Keratinocyte (primary cell): ENCODE measurements around the gene STX18. TPM values are rescaled to one million over a fixed set of nuclear protein-coding genes. Genes with fewer than 3 reads are reported as not detected.
"Not testable (repeated sequence)": the region's sequence is repeated elsewhere in the genome, so short reads cannot be mapped to it uniquely, and the experiment has no call there.

Experiments
- DNase-seq: peaks from one replicate; pipeline ENCODE4 v3.0.0-alpha.2; 2011; ENCODE audit warnings: low read depth, missing footprints, low spot score
- FAIRE-seq: peaks from 2 replicates; lab custom pipeline; 2011; peaks lifted over from hg19 to GRCh38; lab: Jason Lieb, UNC
- H2AFZ ChIP-seq: 2 replicates; pipeline ENCODE4 v1.6.0; 2012; ENCODE audit warnings: low read length, control low read depth, inconsistent platforms; ENCODE audit not compliant: control insufficient read depth
- H3K27ac ChIP-seq: 2 replicates; pipeline ENCODE4 v1.5.1; 2011; ENCODE audit warnings: low read length; ENCODE audit not compliant: control insufficient read depth, insufficient read depth
- H3K27me3 ChIP-seq: 3 replicates; pipeline ENCODE4 v1.6.0; 2011; ENCODE audit warnings: low read length; ENCODE audit not compliant: control insufficient read depth, insufficient read depth; ENCODE audit errors: extremely low read depth
- H3K36me3 ChIP-seq, 2 experiments: 2 replicates in 1 of 2; 3 replicates in 1 of 2; pipeline ENCODE4 v1.5.1; 2011; ENCODE audit warnings: low read length in 2 of 2, mild to moderate bottlenecking in 1 of 2; ENCODE audit not compliant: control insufficient read depth in 2 of 2, insufficient read depth in 2 of 2; ENCODE audit errors: extremely low read depth in 1 of 2
- H3K4me1 ChIP-seq: 3 replicates; pipeline ENCODE4 v1.5.1; 2011; ENCODE audit warnings: low read length; ENCODE audit not compliant: control insufficient read depth, insufficient read depth; ENCODE audit errors: extremely low read depth
- H3K4me2 ChIP-seq: 3 replicates; pipeline ENCODE4 v1.6.0; 2011; ENCODE audit warnings: low read depth, low read length; ENCODE audit not compliant: control insufficient read depth, insufficient read depth; ENCODE audit errors: extremely low read depth
- H3K4me3 ChIP-seq, 3 experiments: fragments of 200-600 bp in 1 of 3; sonication (generic) in 1 of 3; 2 replicates in 2 of 3; 3 replicates in 1 of 3; pipeline ENCODE4 v1.5.1; 2011 to 2016; ENCODE audit warnings: low read length in 3 of 3, mild to moderate bottlenecking in 3 of 3, control low read depth in 2 of 3, inconsistent platforms in 1 of 3, low read depth in 1 of 3, mixed read lengths in 1 of 3, mixed run types in 1 of 3, moderate library complexity in 1 of 3; ENCODE audit not compliant: control insufficient read depth in 2 of 3, insufficient read depth in 2 of 3; ENCODE audit errors: extremely low read depth in 1 of 3
- H3K79me2 ChIP-seq: 2 replicates; pipeline ENCODE4 v1.6.0; 2012; ENCODE audit warnings: low read length; ENCODE audit not compliant: control insufficient read depth, insufficient read depth
- H3K9ac ChIP-seq: 3 replicates; pipeline ENCODE4 v1.6.0; 2011; ENCODE audit warnings: low read length; ENCODE audit not compliant: control insufficient read depth, insufficient read depth; ENCODE audit errors: extremely low read depth
- H3K9me1 ChIP-seq: 3 replicates; pipeline ENCODE4 v1.6.0; 2011; ENCODE audit warnings: low read length; ENCODE audit not compliant: control insufficient read depth, insufficient read depth; ENCODE audit errors: extremely low read depth
- H3K9me3 ChIP-seq: 2 replicates; pipeline ENCODE4 v1.5.1; 2012; ENCODE audit warnings: low read depth, low read length; ENCODE audit not compliant: control insufficient read depth
- H4K20me1 ChIP-seq: 3 replicates; pipeline ENCODE4 v1.6.0; 2011; ENCODE audit warnings: low read length; ENCODE audit not compliant: control insufficient read depth, insufficient read depth; ENCODE audit errors: extremely low read depth
- EZH2 ChIP-seq: IDR thresholded peaks from one replicate; pipeline ENCODE4 v1.6.1; 2012; ENCODE audit warnings: inconsistent platforms, mild to moderate bottlenecking, low read length, moderate library complexity
- dilution Hi-C: fragments of 300-500 bp; cut with MboI; formaldehyde crosslinking; loops from one replicate; pipeline ENCODE4 v1.7.0; 2020; ENCODE audit warnings: low sequenced_read_pairs; ENCODE audit not compliant: extremely low pct_ligation_motif_present
- polyA plus RNA-seq, 5 experiments: library from polyadenylated mRNA; depleted of rRNA in 3 of 5; stranded (reverse) in 3 of 5; stranded (forward) in 1 of 5; unstranded in 1 of 5; fragments of >200 nt; gene quantifications; 1 replicate in 1 of 5; 2 replicates in 3 of 5; 3 replicates in 1 of 5; pipeline versions ENCODE4 v1.2.1 to v1.2.3, GENCODE V29; 2011 to 2012; ENCODE audit warnings: missing spikeins in 2 of 5, low read depth in 1 of 5, low replicate concordance in 1 of 5
- TF ChIP-seq, protein P1 (sequence below), 3 experiments: IDR thresholded peaks in 1 of 3; conservative IDR thresholded peaks in 1 of 3; optimal IDR thresholded peaks in 1 of 3; 2 replicates in 2 of 3; 3 replicates in 1 of 3; pipeline versions ENCODE3 to v1.5.1; 2011; ENCODE audit warnings: low read length in 3 of 3, mild to moderate bottlenecking in 3 of 3, moderate library complexity in 2 of 3, control low read depth in 1 of 3, inconsistent platforms in 1 of 3; ENCODE audit not compliant: insufficient read depth in 2 of 3; ENCODE audit errors: extremely low read depth in 1 of 3

Gene STX18
- polyA plus RNA-seq, 1 donor (not counting 4 experiments of a cell fraction or from before 2014, with no cell fraction given), result 21.6 TPM

GRCh38 chr4:4514786-4515185 lies 27.1 kb downstream of the STX18 start:
- Histone ChIP-seq H3K79me2 (peaks cover 2% of the 10 kb centered on the region), H3K27ac (no peak overlapping the region), H3K4me3 (no peak overlapping the region), H2AFZ (no peak overlapping the region), H3K4me2 (no peak overlapping the region), H3K9ac (no peak overlapping the region), H3K4me1 (no peaks in the 10 kb centered on the region), H4K20me1 (no peaks in the 10 kb centered on the region), H3K9me1 (no peaks in the 10 kb centered on the region), H3K36me3 (no peaks in the 10 kb centered on the region), H3K9me3 (no peaks in the 10 kb centered on the region), H3K27me3 (no peaks in the 10 kb centered on the region)
- FAIRE-seq (no peak), DNase-seq (no peak)
- dilution Hi-C loops, result no loop called here
- no peak for TF ChIP-seq EZH2
- TF ChIP-seq, protein P1, sequence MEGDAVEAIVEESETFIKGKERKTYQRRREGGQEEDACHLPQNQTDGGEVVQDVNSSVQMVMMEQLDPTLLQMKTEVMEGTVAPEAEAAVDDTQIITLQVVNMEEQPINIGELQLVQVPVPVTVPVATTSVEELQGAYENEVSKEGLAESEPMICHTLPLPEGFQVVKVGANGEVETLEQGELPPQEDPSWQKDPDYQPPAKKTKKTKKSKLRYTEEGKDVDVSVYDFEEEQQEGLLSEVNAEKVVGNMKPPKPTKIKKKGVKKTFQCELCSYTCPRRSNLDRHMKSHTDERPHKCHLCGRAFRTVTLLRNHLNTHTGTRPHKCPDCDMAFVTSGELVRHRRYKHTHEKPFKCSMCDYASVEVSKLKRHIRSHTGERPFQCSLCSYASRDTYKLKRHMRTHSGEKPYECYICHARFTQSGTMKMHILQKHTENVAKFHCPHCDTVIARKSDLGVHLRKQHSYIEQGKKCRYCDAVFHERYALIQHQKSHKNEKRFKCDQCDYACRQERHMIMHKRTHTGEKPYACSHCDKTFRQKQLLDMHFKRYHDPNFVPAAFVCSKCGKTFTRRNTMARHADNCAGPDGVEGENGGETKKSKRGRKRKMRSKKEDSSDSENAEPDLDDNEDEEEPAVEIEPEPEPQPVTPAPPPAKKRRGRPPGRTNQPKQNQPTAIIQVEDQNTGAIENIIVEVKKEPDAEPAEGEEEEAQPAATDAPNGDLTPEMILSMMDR (optimal IDR thresholded peaks at IDR 0.05 in 1 of 3, IDR thresholded peaks at IDR 0.05 in 1 of 3, conservative IDR thresholded peaks at IDR 0.05 in 1 of 3; ENCODE audit: extremely low read depth in 1 of 3, insufficient read depth in 2 of 3, low read length in 3 of 3), result no peak

DNA sequence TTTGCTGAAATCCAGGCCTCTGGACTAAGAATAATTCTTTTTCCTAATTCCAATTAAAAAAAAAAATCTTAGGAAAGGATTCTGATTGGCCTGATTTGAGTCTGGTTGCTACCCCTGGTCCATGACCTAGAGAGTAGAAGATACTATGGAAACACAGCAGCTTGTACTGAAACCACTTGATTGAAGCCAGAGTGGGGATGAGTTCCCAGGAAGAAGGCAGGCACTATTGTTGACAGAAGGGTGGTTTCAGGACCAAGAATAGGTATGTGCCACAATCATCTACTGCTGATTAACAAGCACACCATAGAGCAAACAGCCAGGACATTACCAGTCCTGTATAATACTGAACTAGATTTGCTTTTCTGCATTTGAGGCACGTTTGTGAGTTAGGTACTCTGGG lies 29.6 kb downstream of the STX18 start:
- DNase-seq, result no peak
- Histone ChIP-seq H2AFZ (no peak overlapping the region), H3K27ac (no peak overlapping the region), H3K79me2 (peaks cover 2% of the 10 kb centered on the region), H3K4me3 (no peak overlapping the region), H3K9me3 (no peaks in the 10 kb centered on the region), H3K9me1 (no peaks in the 10 kb centered on the region), H3K4me2 (no peak overlapping the region), H3K36me3 (no peaks in the 10 kb centered on the region), H3K9ac (no peak overlapping the region), H3K27me3 (no peaks in the 10 kb centered on the region), H3K4me1 (no peaks in the 10 kb centered on the region), H4K20me1 (no peaks in the 10 kb centered on the region)
- dilution Hi-C loops, result no loop called here
- no peak for FAIRE-seq
- TF ChIP-seq, protein P1 (optimal IDR thresholded peaks at IDR 0.05 in 1 of 3, IDR thresholded peaks at IDR 0.05 in 1 of 3, conservative IDR thresholded peaks at IDR 0.05 in 1 of 3; ENCODE audit: extremely low read depth in 1 of 3, insufficient read depth in 2 of 3, low read length in 3 of 3), result no peak
- no peak for TF ChIP-seq EZH2

DNA sequence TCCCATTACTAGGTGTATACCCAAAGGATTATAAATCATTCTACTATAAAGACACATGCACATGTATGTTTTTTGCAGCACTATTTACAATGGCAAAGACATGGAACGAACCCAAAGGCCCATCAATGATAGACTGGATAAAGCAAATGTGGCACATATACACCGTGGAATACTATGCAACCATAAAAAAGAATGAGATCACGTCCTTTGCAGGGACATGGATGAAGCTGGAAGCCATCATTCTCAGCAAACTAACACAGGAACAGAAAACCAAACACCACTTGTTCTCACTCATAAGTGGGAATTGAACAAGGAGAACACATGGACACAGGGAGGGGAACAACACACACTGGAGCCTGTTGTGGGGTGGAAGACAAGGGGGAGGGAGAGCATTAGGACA lies 31.2 kb downstream of the STX18 start:
- H4K20me1 ChIP-seq, H3K79me2 ChIP-seq, H3K9me1 ChIP-seq, H3K4me2 ChIP-seq, H3K9me3 ChIP-seq, H3K9ac ChIP-seq, H3K4me3 ChIP-seq, H3K27ac ChIP-seq, H3K36me3 ChIP-seq, H2AFZ ChIP-seq, FAIRE-seq, DNase-seq, H3K4me1 ChIP-seq, H3K27me3 ChIP-seq, dilution Hi-C loops: not testable (repeated sequence)
